ENCODE results near the gene INVS.
"Not testable (repeated sequence)": the region's sequence is repeated elsewhere in the genome, so short reads cannot be mapped to it uniquely, and the experiment has no call there.

The INVS gene

DNA sequence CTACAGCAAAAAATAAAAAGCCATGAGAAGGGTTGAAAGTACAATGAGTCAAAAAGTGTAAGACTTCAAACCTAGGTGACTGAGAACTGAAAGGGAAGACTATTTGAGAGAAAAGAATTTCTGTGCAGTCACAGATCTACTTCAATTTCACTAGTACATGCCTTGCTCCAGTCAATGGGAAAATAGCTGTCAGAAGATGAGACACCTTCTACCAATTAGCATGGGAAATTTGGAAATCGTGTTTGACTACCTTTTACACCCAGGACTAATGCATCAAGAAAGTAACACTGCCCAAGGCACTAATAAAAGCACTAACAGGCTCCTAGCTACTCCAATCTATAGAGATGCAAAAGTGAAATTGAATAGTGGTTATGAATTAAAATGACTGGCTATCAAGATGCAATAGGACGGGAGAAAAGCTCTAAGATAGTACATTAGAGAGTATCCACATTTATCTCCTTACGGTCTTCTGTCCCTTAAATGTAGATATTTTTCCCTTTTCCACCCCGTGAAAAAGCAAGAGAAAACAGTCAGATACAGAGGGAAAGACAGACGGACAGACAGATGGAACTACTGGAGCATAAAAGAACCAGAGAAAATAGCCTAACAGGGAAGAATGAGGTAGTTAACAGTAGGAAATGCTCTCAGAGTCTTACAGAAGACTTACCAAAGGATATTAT is 15.5 kb upstream of the INVS start:
- no peak for DNase-seq

DNA sequence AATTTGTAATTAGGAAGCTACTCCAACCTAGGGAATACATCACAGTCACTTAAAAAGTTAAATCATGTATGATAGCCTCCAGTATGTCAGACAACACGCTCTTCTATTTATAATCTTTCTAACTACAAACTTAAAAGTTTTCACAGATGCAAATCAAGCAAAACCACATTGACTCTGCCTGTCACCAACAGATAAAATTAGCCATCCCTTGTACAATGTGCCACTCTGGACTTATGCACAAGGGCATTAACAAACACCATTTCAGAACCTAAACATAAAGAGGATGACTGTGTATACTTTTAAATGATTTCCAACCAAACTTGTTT is 15.0 kb upstream of the INVS start:
- DNase-seq = no peak

DNA sequence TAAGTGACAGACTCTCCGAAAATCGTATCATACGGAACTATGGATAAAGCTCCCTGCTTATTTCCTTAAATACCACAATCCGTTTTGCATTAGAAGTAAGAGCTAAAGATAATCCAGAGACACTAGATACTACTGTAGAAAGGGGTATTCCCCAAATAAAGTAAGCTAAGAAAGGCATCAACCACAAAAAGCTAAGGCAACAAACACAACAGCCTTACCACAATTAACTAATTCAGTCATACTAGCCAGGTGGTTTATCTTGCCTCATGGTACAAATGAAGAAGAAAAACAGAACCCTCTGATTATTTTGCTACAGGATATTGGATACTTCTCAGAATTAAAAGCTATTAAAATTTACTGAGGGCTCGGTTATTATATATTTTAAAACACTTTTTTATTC is 14.3 kb upstream of the INVS start:
- DNase-seq = no peak

- DNase-seq = no peak
These were observed 12.9 kb upstream of the INVS start for GRCh38 chr9:100086097-100086635.

DNA sequence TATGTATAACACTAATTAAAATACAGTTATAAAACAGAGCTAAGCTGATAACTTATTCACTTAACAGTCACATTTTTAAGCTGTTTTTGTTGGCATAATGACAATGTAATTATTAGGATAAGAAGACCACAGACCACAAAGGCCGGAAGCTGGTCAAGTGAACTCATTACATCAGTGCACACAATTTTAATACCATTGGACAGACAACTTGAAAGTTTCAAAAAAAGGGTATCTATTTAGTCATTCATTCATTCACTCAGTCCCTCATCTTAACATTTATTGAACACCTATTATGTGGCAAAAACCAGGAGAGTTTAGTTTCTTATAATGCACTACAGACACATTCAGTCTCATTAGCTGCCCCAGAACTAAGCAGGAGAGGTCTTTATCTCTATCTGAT is 11.8 kb upstream of the INVS start:
- DNase-seq = no peak

DNA sequence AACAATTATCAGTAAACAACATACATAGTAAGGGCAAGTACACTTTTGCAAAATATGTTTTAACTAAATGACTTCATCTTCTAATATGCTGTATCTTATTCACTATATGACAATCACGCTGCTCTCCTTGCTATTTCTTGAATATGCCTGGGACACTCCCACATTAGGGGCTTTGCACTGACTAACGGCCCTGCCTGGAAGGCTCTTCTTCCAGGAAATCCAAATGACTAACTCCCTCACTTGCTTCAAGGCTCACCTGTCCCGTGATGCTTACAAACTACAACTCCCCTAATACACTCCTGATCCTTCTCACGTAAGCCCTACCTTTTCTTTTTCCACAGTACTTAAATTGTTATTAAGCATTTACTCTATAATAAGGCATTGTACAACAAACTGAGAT is 10.8 kb upstream of the INVS start:
- no peak for DNase-seq

- no peak for DNase-seq
These were observed 8.2 kb upstream of the INVS start for GRCh38 chr9:100090880-100091279.

DNA sequence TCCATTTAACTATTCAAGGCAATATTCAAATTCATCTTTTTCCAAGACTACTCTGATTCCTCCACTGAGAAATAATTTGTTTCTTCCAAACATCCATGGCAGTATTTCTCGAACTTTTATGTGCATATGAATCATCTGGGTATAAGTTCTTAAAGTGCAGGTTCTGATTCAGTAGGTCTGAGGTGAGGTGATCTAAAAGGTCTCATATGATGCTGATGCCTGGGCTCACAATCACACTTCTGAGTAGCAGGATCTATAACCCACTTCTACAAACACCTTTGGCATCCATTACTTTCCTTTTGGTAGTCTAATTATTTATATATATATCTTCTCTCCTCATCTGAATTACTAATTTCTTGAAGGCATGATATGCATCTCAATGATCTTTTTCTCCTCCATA is 7.4 kb upstream of the INVS start:
- no peak for DNase-seq

- no peak for DNase-seq
These were observed 7.0 kb upstream of the INVS start for GRCh38 chr9:100092066-100092465.

GRCh38 chr9:100094411-100094810 is 4.6 kb upstream of the INVS start:
- DNase-seq = not testable (repeated sequence)

DNA sequence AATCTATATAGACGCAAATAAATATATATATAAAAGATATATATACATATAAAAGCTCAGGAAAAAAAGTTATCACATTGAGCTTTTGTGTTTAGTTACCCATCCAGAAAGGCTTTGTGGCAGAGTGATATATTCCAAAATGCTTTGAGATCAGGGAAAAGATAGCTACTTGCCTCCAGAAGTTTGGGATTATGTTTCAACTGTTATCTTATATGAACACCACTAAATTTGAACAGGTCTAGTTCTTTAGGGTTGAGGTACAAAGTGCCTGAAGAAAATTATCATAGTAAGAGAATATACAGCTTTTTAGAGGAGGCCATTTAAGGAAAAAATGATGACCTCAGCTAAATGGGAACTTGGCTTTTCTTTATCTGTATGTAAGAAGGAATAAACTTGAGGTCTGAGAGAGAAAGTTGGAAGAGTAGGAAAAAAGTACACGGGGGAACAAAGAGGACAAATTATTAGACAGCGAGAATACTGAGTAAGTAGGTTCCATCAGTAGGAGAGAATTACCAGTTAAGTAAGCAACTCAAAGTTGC is 2.6 kb upstream of the INVS start:
- no peak for DNase-seq

DNA sequence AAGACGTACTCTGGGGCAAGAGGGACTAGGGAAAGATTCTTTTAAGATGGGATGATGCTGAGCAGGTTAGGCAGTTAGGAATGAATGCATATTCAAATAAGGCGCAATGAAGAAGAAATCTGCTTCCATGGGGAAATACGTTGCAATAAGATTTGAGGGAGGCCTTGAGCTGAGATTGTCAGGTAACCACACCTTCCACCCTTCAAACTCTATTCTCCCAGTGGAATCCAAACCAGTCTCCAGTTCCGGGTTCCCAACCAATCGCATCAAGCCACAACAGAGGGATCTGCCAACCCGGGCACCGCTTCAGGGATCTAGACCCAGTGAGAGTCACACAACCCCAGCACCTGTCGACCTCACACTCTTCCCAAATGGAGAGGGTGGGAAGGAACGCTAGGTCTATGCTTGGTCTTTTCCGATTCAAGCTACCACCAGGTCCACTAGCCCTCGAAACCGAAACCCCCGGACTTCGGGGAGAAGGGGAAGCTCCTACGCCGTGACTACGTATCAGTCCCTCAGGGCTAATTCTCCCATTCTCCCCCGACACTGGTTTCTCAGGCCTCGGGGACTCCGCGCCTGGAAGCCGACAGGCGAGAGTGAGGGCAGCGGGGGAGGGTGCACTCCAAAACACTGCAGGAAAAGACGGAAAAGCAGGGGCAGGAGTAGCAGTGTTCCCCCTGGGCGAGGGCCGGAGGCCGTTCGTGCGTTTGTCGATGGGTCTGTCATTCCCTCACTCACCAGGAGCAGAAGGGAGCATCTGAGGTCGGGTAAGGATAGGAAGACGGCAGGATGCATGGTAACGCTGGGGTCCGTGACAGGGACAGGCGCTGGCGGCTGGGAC is 777 bp upstream of the INVS start:
- peak; percentile 50 for DNase-seq

DNA sequence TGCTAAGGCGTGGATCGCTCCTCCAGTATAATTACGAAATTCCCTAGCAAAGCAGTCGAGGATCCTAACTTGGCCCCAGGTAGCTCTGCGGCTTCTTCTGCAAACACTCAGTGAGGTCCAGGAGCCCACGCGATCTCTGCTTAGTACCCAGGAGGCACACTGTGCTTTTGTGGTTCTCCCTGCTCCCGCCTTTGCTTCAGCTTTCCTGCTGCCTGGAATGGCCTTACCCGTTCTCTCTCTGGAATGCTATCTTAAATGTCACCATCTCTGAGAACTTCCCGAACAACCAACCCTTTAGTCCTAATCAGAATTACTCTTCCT is 639 bp downstream of the INVS start:
- peak; percentile 69 for DNase-seq

DNA sequence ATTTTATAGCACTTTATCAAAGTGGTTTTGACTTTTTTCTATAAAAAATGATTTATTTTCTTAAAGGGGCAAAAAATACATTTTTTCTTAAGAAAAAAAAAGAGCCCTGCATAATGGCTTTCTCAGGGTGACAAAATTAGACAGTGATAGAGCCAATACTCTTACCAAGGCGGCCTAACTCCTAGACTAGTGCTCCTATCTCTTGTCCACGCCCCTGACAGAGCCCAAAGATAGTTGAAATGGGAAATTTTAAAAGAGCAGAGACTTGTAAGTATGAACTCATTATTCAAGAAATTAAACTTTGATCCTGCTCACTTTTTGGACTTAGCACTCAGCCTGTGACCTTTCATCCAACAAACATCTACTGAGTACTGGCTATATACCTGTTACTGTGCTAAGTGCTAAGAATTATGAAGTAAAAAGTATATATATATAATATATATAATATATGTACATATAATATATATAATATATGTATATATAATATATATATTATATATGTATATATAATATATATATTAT is 1.2 kb downstream of the INVS start:
- peak; percentile 11 for DNase-seq

GRCh38 chr9:100101608-100102007 is 2.6 kb downstream of the INVS start:
- no peak for DNase-seq

- DNase-seq = no peak
These were observed 5.3 kb downstream of the INVS start for GRCh38 chr9:100104314-100104713.

GRCh38 chr9:100105861-100106260 is 6.8 kb downstream of the INVS start:
- no peak for DNase-seq

DNA sequence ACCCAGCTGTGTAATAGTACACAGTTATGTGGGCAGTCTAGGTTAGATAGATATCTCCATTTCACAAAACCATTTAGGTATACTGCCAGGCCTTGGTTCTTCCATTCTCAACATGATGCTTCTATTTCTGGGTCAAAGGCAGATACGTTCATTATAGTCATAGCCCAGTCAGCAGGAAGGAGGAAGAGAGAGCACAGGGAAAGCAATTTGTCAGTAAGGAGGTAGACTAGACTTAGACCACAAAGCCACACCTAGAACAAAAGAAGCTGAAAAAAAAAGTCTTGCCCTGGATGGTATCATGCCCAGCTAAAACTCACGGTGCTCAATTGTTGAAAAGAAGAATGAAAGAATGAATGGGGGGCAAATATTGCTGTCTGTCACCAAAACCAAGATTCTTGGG is 7.6 kb downstream of the INVS start:
- no peak for DNase-seq

GRCh38 chr9:100108559-100108958 is 9.5 kb downstream of the INVS start:
- no peak for DNase-seq

DNA sequence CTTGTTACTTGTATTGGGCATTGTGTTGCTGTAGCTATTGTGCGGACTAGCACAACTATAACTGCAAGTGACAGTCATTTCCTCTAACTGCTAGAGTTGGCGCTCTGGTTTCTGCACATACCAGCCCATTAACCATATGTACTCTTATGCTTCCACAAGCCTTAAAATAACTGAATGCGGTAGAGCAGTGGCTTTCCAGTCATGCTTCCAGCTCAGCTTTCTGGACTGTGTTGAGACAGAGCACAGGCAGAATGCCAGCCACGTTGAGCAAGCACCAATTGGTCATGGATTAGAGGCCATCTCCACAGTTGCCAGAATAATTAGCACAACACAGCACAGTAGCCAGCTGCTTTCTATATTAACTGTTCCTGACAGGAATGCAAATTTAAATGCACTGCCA is 12.2 kb downstream of the INVS start:
- no peak for DNase-seq

GRCh38 chr9:100112677-100113336 is 13.8 kb downstream of the INVS start:
- DNase-seq = no peak

DNA sequence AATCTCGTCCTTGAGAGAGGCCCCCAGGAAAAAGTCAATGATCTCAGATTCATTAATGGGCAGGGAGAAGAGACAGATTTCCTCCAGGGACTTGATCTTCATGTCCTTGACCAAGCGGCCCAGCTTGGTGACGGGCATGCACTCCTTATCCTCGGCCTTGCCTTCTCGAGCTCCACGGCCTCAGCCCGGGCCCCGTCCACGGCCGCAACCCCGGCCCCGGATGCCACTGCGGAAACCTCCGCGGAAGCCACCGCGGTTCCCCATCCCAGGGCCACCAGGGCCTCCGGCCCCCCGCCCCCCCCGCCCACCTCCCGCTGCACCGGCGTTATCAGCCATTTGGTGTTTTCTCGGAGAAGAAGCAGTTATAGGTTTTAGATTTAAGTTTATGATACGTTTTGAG is 18.3 kb downstream of the INVS start:
- no peak for DNase-seq

DNA sequence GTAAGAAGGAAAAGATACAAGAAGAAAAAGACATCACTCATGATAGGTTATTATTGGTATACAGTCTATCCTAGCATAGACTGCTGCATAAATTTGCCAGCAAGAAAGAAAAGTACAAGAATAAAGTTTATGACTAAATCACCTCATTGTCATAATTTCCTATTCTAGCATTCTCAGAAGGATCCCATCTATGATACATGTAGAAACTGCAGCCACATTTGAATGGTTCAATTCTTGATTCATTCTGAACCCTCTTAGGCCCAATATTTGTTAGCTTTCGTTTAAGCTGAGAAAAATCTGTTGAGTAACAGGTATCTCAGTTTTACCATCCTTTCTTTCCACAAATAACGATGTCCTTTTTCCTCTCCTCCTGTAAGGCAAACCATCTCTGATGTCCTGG is 21.2 kb downstream of the INVS start:
- DNase-seq = no peak

- DNase-seq = no peak
These were observed 26.2 kb downstream of the INVS start for GRCh38 chr9:100125236-100125635.

All from NCI-H510A treated with DMSO at 0.1 percent for 48 hours (cell line).